GM12865 (cell line): ENCODE results near the gene IL4I1.

Experiments used
- DNase-seq: peaks from one replicate; pipeline ENCODE4 v3.0.0; 2010; ENCODE audit warnings: low read depth
- H3K4me3 ChIP-seq: 2 replicates; pipeline ENCODE4 v1.5.1; 2011; ENCODE audit warnings: mild to moderate bottlenecking, low read depth, low read length, control low read depth
- TF ChIP-seq, protein P1 (sequence below): IDR thresholded peaks from 2 replicates; pipeline ENCODE4 v1.5.1; 2011; ENCODE audit warnings: low read length, control low read depth, low read depth, inconsistent platforms; ENCODE audit not compliant: insufficient read depth; ENCODE audit errors: missing control alignments

The IL4I1 gene

DNA sequence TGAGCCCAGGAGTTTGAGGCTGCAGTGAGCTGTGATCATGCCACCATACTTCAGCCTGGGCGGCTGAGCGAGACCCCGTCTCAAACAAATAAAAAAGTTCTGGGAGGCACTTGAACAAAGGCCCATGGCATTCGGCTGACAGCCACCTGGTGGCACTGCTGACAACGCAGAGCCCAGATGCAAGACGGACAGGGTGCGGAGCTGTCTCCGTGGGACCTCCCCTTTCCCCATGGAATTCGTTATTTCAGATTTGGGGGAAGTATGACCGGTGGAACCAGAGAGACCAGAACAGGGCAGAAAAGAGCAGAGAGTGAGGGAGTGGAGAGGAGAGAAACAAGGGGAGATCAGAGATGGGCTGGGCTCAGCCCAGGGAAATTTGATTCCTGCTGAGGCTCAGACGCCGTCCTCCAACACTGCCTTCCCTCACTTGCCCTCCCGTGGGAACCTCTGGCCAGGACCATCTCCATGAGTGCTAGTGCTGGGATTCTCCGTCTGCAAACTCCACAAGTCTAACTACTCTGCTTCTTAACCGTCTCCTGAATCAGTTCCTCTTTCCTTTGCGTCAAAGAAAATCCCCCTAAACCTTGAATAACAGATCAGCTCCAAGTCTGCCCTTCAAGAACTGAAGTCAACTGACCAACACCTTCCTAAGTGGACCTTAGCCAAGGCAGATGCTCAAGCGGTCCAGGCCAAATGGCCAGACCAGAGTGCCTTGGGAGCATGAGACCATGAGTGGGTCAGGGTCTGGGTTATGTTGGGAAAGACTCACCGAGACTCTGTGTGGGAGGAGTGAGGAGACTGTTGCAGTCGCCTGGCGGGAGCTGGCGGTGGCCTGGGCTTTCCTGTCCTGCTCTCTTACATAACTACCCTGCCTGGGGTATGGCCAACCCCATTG is 20.4 kb upstream of the IL4I1 start:
- no peak overlapping the region for H3K4me3 ChIP-seq
- TF ChIP-seq, protein P1, sequence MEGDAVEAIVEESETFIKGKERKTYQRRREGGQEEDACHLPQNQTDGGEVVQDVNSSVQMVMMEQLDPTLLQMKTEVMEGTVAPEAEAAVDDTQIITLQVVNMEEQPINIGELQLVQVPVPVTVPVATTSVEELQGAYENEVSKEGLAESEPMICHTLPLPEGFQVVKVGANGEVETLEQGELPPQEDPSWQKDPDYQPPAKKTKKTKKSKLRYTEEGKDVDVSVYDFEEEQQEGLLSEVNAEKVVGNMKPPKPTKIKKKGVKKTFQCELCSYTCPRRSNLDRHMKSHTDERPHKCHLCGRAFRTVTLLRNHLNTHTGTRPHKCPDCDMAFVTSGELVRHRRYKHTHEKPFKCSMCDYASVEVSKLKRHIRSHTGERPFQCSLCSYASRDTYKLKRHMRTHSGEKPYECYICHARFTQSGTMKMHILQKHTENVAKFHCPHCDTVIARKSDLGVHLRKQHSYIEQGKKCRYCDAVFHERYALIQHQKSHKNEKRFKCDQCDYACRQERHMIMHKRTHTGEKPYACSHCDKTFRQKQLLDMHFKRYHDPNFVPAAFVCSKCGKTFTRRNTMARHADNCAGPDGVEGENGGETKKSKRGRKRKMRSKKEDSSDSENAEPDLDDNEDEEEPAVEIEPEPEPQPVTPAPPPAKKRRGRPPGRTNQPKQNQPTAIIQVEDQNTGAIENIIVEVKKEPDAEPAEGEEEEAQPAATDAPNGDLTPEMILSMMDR, result peak; percentile 26
- no peak for DNase-seq

DNA sequence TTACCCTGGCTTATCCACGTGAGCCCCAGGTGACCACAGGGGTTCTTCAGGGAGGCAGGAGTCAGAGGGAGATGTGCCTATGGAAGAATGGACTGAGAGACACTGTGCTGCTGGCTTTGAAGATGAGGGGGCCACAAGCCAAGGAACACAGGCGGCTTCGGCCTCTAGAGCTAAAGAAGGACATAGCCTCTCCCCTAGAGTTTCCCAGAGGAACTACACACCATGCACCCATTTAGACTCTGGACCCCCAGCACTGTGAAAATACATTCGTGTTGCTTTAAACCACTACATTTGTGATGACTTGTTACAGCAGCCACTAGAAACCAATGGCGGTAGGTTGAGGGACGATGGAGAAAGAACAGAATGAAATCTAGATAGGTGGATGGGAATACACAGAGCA is 18.6 kb upstream of the IL4I1 start:
- TF ChIP-seq, protein P1, result no peak
- no peak for DNase-seq
- no peak overlapping the region for H3K4me3 ChIP-seq

DNA sequence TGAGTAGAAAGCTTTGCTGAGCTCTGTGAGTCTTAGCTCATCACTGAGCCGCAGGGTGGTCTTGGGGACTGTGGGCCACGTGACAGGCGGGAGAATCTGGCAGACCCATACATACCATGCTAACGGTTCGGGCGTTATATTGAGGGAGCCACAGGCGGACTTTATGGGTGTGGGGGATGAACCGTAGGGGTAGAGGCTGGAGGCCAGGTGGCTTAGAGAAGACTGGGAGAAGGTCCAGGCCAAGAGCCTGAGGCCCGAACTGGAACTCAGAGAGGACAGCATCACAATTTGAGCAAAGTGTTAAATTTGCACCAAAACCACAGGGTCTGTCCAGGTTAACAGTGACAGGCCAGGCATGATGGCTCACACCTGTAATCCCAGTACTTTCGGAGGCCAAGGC is 17.0 kb upstream of the IL4I1 start:
- no peak for DNase-seq
- TF ChIP-seq, protein P1, result no peak

DNA sequence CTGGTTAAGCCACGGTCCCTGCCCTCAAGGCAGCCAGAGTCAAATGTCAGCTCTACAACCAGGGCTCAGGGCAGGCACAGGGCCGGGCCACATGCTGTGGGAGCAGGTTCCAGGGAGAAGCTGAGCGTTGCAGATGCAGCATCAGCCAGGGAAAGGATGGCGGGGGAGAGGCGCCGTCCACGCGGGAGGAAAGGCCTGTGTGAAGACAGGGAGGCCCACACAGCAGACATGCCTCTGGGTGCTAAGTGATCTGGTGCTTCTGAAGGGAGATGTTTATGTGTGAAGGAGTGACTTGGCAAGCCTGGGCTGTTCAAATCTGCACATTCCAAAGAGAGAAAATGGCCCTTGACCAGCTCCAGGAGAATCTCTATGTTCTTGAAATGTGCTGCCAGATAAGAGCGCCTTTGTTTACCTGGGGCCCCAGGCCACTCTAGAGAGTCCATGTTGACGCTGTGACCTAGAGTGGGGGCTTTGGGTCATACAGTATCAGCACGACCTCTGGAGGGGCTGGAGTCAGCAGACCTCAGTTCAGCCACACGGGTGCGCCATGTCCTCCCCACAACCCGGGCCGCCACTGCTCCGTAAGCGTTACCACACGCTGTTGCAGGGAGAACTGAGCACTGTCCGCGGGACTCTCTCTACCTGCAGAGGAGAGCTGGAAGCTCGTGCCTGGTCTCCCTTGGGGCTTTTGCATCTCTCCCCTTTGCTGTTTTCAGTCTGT is 16.4 kb upstream of the IL4I1 start:
- DNase-seq, result peak; percentile 63
- no peak overlapping the region for H3K4me3 ChIP-seq
- TF ChIP-seq, protein P1, result peak; percentile 47

More for the DNA sequence above, 17.0 kb upstream of the IL4I1 start:
- H3K4me3 ChIP-seq, result no peak overlapping the region

DNA sequence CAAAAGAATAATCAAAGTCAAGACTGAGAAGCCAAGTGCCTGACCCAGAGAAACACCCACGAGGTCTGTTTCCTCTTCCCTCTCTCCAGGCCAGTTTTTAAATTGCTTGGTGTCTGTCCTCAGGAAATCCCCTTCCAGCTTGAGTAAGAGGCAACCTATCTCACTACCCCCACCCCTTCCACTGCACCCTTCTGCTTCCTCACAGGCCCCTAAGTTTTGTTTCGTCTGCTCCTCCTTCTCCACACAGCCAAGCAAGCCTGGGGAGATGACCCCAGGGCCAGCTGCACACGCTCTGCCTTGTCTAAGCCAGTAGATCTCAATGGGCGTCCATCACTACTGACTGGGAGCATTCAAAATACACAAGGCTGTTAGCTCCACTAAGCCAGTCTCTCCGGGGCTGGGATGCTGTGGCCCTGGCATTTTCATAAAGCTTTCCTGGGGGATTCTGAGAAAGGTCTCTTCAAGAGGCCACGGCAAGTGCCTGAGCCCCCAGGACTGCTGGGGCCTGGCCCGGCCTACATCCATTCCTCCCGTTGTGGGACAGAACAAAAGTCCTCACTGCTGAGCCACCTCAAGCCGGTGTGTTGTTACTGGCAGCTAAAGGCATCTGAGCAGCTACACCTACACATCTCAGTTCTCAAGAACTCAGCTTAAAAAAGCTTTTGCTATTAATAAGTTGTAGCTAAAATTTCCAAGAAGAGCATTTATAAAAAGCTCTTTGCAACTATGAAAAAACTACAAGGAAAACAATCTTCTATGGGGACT is 14.9 kb upstream of the IL4I1 start:
- TF ChIP-seq, protein P1, result no peak
- DNase-seq, result peak; percentile 92
- peak overlapping the region; percentile 22 for H3K4me3 ChIP-seq

DNA sequence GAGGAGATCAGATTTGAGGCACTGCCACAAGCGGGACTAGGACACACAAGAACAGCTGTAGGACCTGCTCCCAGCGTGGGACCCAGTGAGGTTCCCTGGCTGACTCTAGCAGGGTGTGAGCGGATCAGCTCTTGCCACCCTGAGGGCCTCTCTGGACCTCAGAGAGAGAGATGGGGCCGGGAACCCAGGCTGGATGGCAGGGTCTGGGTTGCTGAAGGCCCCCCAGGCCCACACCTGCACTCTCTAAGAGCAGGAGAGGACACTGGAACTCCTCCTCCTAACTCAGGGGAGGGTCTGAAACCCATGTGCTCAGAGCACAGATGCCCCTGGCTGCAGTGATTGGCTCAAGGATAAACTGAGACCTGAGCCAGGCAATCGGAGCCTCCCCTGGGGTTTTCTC is 13.5 kb upstream of the IL4I1 start:
- TF ChIP-seq, protein P1, result no peak
- no peak for DNase-seq
- H3K4me3 ChIP-seq, result no peak overlapping the region
